ENCODE results near the gene FKBP5. TPM values are rescaled to one million over a fixed set of nuclear protein-coding genes. Genes with fewer than 3 reads are reported as not detected.

FKBP5 gene
- polyA plus RNA-seq, 1 experiment = 1.6 TPM

- CTCF ChIA-PET = interaction anchor here (0.5 to 12.1 kb wide), 20 partner anchors 15 to 170 kb away, joined by 3 to 162 read pairs (median 5); partner anchors contain the start of gene ARMC12
These were observed 104.6 kb downstream of the FKBP5 start for GRCh38 chr6:35583893-35584688.

GRCh38 chr6:35582315-35582714 lies 106.4 kb downstream of the FKBP5 start:
- POLR2A ChIA-PET = no interaction called here
- Histone ChIP-seq H3K4me3 (ENCODE audit: low read depth, low read length) (no peak overlapping the region), H3K27me3 (ENCODE audit: control insufficient read depth, insufficient read depth, low read length) (no peaks in the 10 kb centered on the region), H3K36me3 (ENCODE audit: control insufficient read depth, insufficient read depth, low read length) (no peaks in the 10 kb centered on the region)
- CTCF ChIA-PET = interaction anchor here (0.7 to 12.1 kb wide), 13 partner anchors 12 to 155 kb away, joined by 3 to 162 read pairs (median 3); partner anchors contain the start of gene ARMC12
- DNase-seq (ENCODE audit: low read depth) = no peak
- TF ChIP-seq CTCF (IDR thresholded peaks at IDR 0.05; ENCODE audit: insufficient read depth, low read depth, low read length) = no peak

More at GRCh38 chr6:35583893-35584688, 104.6 kb downstream of the FKBP5 start:
- TF ChIP-seq CTCF (IDR thresholded peaks at IDR 0.05; ENCODE audit: insufficient read depth, low read depth, low read length) = peak; percentile 81
- POLR2A ChIA-PET = no interaction called here
- DNase-seq (ENCODE audit: low read depth) = no peak
- H3K27me3 ChIP-seq (ENCODE audit: control insufficient read depth, insufficient read depth, low read length) = no peaks in the 10 kb centered on the region
- H3K4me3 ChIP-seq (ENCODE audit: low read depth, low read length) = no peak overlapping the region
- H3K36me3 ChIP-seq (ENCODE audit: control insufficient read depth, insufficient read depth, low read length) = no peaks in the 10 kb centered on the region

- DNase-seq (ENCODE audit: low read depth) = no peak
- H3K27me3 ChIP-seq (ENCODE audit: control insufficient read depth, insufficient read depth, low read length) = no peaks in the 10 kb centered on the region
- TF ChIP-seq CTCF (IDR thresholded peaks at IDR 0.05; ENCODE audit: insufficient read depth, low read depth, low read length) = no peak
- H3K4me3 ChIP-seq (ENCODE audit: low read depth, low read length) = no peak overlapping the region
- ChIA-PET POLR2A (no interaction called here), CTCF (interaction anchor here (0.6 to 12.1 kb wide), 10 partner anchors 9 to 476 kb away, joined by 3 to 162 read pairs (median 4); partner anchors contain the start of gene ARMC12)
- no peaks in the 10 kb centered on the region for H3K36me3 ChIP-seq (ENCODE audit: control insufficient read depth, insufficient read depth, low read length)
These were observed 107.1 kb downstream of the FKBP5 start for GRCh38 chr6:35581633-35582032.

GRCh38 chr6:35580836-35581235 lies 107.9 kb downstream of the FKBP5 start:
- no peak for TF ChIP-seq CTCF (IDR thresholded peaks at IDR 0.05; ENCODE audit: insufficient read depth, low read depth, low read length)
- Histone ChIP-seq H3K4me3 (ENCODE audit: low read depth, low read length) (no peak overlapping the region), H3K27me3 (ENCODE audit: control insufficient read depth, insufficient read depth, low read length) (no peaks in the 10 kb centered on the region), H3K36me3 (ENCODE audit: control insufficient read depth, insufficient read depth, low read length) (no peaks in the 10 kb centered on the region)
- POLR2A ChIA-PET = no interaction called here
- no peak for DNase-seq (ENCODE audit: low read depth)
- CTCF ChIA-PET = interaction anchor here (1.6 to 12.1 kb wide), 2 partner anchors 17 to 157 kb away, joined by 3 to 162 read pairs; partner anchors contain the start of gene ARMC12

DNA sequence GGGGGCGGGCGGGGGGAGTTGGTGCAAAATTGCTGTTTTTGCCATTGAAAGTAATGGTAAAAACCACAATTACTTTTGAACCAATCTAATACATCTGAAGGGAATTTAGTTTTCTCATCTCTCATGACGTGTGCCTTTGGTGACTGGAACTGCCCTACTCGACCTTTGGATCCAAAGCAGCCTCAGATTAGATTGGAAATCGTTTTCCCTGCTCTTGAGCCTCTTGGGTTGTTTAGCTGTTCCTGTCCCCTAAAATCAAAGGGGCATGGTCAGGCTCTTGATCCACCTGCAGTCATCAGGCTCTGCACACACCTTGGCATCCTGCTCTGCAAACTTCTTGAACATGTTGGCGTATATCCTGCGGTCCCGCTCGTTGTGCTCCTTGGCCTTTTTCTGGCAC lies 112.0 kb downstream of the FKBP5 start:
- no peaks in the 10 kb centered on the region for H3K27me3 ChIP-seq (ENCODE audit: control insufficient read depth, insufficient read depth, low read length)
- no peak overlapping the region for H3K4me3 ChIP-seq (ENCODE audit: low read depth, low read length)
- TF ChIP-seq CTCF (IDR thresholded peaks at IDR 0.05; ENCODE audit: insufficient read depth, low read depth, low read length) = no peak
- POLR2A ChIA-PET = no interaction called here
- no peak for DNase-seq (ENCODE audit: low read depth)
- CTCF ChIA-PET = interaction anchor here (12.1 kb wide), 1 partner anchor 161 kb away, joined by 162 read pairs; the partner anchor contains the start of gene ARMC12
- no peaks in the 10 kb centered on the region for H3K36me3 ChIP-seq (ENCODE audit: control insufficient read depth, insufficient read depth, low read length)
